ENCODE results near the gene LMO4. TPM values are rescaled to one million over a fixed set of nuclear protein-coding genes. Genes with fewer than 3 reads are reported as not detected.

The LMO4 gene
- total and polyA plus RNA-seq, 8 donors: 10.5 to 35.1 (median 21.2) TPM

- intact Hi-C loops (cut with DNase I): no loop called here
- ATAC-seq: peak in 1 of 4 donors; percentile 3
- peaks cover 2 to 34% (median 5%) of the 10 kb centered on the region in 3 donors for H3K4me1 ChIP-seq
- no peak for FAIRE-seq
- H3K27me3 ChIP-seq: no peaks in the 10 kb centered on the region
- peak overlapping the region; percentile 13 to 81 (median 55) for H3K27ac ChIP-seq
- peak overlapping the region; percentile 38 to 61 (median 50) for H3K4me3 ChIP-seq
- peaks cover 0 to under 1% (median 0%) of the 10 kb centered on the region in 3 donors for H3K36me3 ChIP-seq
- no peak for TF ChIP-seq CTCF (IDR thresholded peaks at IDR 0.05)
- peak in 2 of 6 donors; percentile 29 to 54 for DNase-seq
- no peaks in the 10 kb centered on the region for H3K9me3 ChIP-seq
- 33 to 37% methylated on average over 28 of the region's 28 CpGs for WGBS, 2 donors
These were observed 5.9 kb downstream of the LMO4 start for GRCh38 chr1:87334351-87335174.

- H3K4me1 ChIP-seq: peaks cover 2 to 34% (median 5%) of the 10 kb centered on the region in 3 donors
- TF ChIP-seq CTCF (IDR thresholded peaks at IDR 0.05): peak in 1 of 4 donors; percentile 13
- H3K27me3 ChIP-seq: no peaks in the 10 kb centered on the region
- intact Hi-C loops (cut with DNase I): no loop called here
- FAIRE-seq (no peak), DNase-seq (peak; percentile 50 to 83 (median 68)), ATAC-seq (peak; percentile 43 to 69 (median 54))
- WGBS, 2 donors: 0% methylated on average over 54 to 60 of the region's 60 CpGs
- H3K27ac ChIP-seq: peak overlapping the region; percentile 13 to 81 (median 55)
- H3K36me3 ChIP-seq: peaks cover 0 to 7% (median 1%) of the 10 kb centered on the region in 3 donors
- H3K9me3 ChIP-seq: no peaks in the 10 kb centered on the region
- peak overlapping the region; percentile 38 to 61 (median 50) for H3K4me3 ChIP-seq
These were observed 6.7 kb downstream of the LMO4 start for GRCh38 chr1:87335175-87335884.

GRCh38 chr1:87336623-87337067 lies 8.0 kb downstream of the LMO4 start:
- Histone ChIP-seq H3K4me1 (peaks cover 2 to 34% (median 5%) of the 10 kb centered on the region in 3 donors), H3K36me3 (peaks cover 0 to 20% (median 11%) of the 10 kb centered on the region in 3 donors), H3K4me3 (no peak overlapping the region), H3K27ac (no peak overlapping the region), H3K27me3 (no peaks in the 10 kb centered on the region), H3K9me3 (no peaks in the 10 kb centered on the region)
- 41 to 49% methylated on average over 10 of the region's 10 CpGs for WGBS, 2 donors
- intact Hi-C loops (cut with DNase I): no loop called here
- ATAC-seq (no peak), FAIRE-seq (no peak), DNase-seq (no peak)
- TF ChIP-seq CTCF (IDR thresholded peaks at IDR 0.05): no peak

GRCh38 chr1:87337606-87338005 lies 8.9 kb downstream of the LMO4 start:
- WGBS, 2 donors: 77 to 83% methylated on average over 5 of the region's 5 CpGs
- Histone ChIP-seq H3K4me3 (no peak overlapping the region), H3K27ac (no peak overlapping the region), H3K36me3 (peaks cover 0 to 24% (median 11%) of the 10 kb centered on the region in 3 donors), H3K4me1 (peaks cover 2 to 27% (median 5%) of the 10 kb centered on the region in 3 donors), H3K9me3 (no peaks in the 10 kb centered on the region), H3K27me3 (no peaks in the 10 kb centered on the region)
- DNase-seq: no peak
- ATAC-seq: no peak
- intact Hi-C loops (cut with DNase I): no loop called here
- FAIRE-seq: no peak
- TF ChIP-seq CTCF (IDR thresholded peaks at IDR 0.05): no peak
